T47D (cell line): ENCODE measurements around the gene CRYGS.

Experiments used
- DNase-seq, 2 experiments: peaks; one replicate each; pipeline versions ENCODE4 v3.0.0 to v3.0.0-alpha.2; 2011 to 2012; ENCODE audit warnings: low read depth in 1 of 2, low spot score in 1 of 2
- JUND ChIP-seq: IDR thresholded peaks from 2 replicates; pipeline ENCODE4 v1.6.1; 2012; ENCODE audit warnings: low read depth
- in situ Hi-C: cut with HindIII; loops from 2 replicates; pipeline ENCODE4 v1.10.0; 2016; ENCODE audit warnings: low sequenced_read_pairs, low pct_unique_long_range_greater_than_20kb

Gene CRYGS

GRCh38 chr3:186520957-186521842 is 23.0 kb downstream of the CRYGS start:
- DNase-seq, result no peak
- no peak for TF ChIP-seq JUND
- in situ Hi-C loops, result no loop called here

- TF ChIP-seq JUND, result no peak
- in situ Hi-C loops, result no loop called here
- DNase-seq, result no peak
These were observed 23.7 kb downstream of the CRYGS start for GRCh38 chr3:186520431-186520830.

GRCh38 chr3:186519021-186519658 is 25.0 kb downstream of the CRYGS start:
- TF ChIP-seq JUND, result no peak
- in situ Hi-C loops, result no loop called here
- no peak for DNase-seq

GRCh38 chr3:186517218-186517617 is 27.0 kb downstream of the CRYGS start:
- DNase-seq, result no peak
- in situ Hi-C loops, result no loop called here

GRCh38 chr3:186516646-186517045 is 27.5 kb downstream of the CRYGS start:
- DNase-seq, result no peak
- TF ChIP-seq JUND, result no peak
- in situ Hi-C loops, result no loop called here

More at GRCh38 chr3:186517218-186517617, 27.0 kb downstream of the CRYGS start:
- no peak for TF ChIP-seq JUND

- DNase-seq, result no peak
- in situ Hi-C loops, result no loop called here
- TF ChIP-seq JUND, result no peak
These were observed 29.1 kb downstream of the CRYGS start for GRCh38 chr3:186515125-186515524.

- no peak for DNase-seq
- in situ Hi-C loops, result no loop called here
- TF ChIP-seq JUND, result no peak
These were observed 29.7 kb downstream of the CRYGS start for GRCh38 chr3:186514296-186515002.

GRCh38 chr3:186513386-186513785 is 30.8 kb downstream of the CRYGS start:
- DNase-seq, result no peak
- TF ChIP-seq JUND, result no peak
- in situ Hi-C loops, result no loop called here

- no peak for DNase-seq
- in situ Hi-C loops, result no loop called here
- TF ChIP-seq JUND, result no peak
These were observed 31.4 kb downstream of the CRYGS start for GRCh38 chr3:186512570-186513302.

- no peak for TF ChIP-seq JUND
- in situ Hi-C loops, result no loop called here
- DNase-seq, result no peak
These were observed 32.5 kb downstream of the CRYGS start for GRCh38 chr3:186511702-186512101.

- DNase-seq, result no peak
- TF ChIP-seq JUND, result no peak
- in situ Hi-C loops, result no loop called here
These were observed 32.9 kb downstream of the CRYGS start for GRCh38 chr3:186511245-186511644.

- no peak for DNase-seq
- in situ Hi-C loops, result no loop called here
- no peak for TF ChIP-seq JUND
These were observed 33.7 kb downstream of the CRYGS start for GRCh38 chr3:186510374-186511079.
